ENCODE results near the gene RPGRIP1L. TPM values are rescaled to one million over a fixed set of nuclear protein-coding genes. Genes with fewer than 3 reads are reported as not detected.

RPGRIP1L gene
- total RNA-seq, result 1 to 10 TPM; 4.8 to 4.9 TPM

DNA sequence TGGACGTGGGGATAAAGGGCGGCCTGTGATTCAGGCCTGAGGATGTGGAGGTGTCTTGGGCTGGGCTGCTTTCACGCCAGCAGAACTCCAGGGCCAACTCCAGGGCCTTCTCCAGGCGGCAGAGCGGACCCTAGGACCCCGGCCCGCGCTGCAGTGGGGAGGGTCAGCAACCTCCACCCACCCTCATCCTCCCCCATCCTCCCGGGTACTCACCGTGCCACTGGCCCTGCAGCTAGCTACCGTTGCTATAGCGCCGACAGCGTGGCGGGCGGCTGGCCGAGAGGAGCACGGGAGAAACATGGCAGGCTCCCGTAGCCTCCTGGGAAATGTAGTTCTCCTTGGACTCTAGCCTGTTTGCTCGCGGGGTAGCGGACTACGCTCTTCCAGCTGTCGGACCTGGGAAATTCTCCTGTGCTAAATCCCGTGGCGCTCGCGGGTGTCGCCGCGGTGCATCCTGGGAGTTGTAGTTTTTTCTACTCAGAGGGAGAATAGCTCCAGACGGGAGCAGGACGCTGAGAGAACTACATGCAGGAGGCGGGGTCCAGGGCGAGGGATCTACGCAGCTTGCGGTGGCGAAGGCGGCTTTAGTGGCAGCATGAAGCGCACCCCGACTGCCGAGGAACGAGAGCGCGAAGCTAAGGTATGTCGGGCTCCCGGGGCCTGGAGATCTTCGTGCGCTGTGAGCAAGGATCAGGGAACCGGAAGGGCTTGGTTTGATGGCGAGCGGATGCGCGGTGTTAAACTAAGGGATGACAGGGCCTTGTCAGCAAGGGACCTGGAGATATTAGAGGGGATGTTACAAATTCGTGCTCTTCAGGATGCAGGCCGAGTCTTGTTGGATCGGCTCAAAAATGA, at the start of gene RPGRIP1L, which contains the start of gene FTO:
TSS of gene RPGRIP1L (minus strand) at position 270 of the 855 bp plus-strand sequence. CDS start 3,136 bp downstream, outside the sequence.
TSS of gene FTO (plus strand) at position 567 of the 855 bp plus-strand sequence.
- Mint-ChIP-seq H3K4me3 (peak within 1 kb of the TSS; percentile 92), H3K9me3 (no peaks in the 10 kb centered on the region), H3K4me1 (peaks cover 21% of the 10 kb centered on the region), H3K27me3 (no peaks in the 10 kb centered on the region), H3K36me3 (ENCODE audit: low read depth) (peaks cover 7% of the 10 kb centered on the region), H3K27ac (peak within 1 kb of the TSS; percentile 93)
- DNase-seq, result peak; percentile 98
- POLR2A ChIA-PET, result interaction anchor here (0.6 kb wide), 1 partner anchor 401 kb away, joined by 3 read pairs; no protein-coding TSS in a partner anchor
- CTCF ChIA-PET, result interaction anchor here (1.1 to 1.7 kb wide), 2 partner anchors 12 to 55 kb away, joined by 3 to 4 read pairs; no protein-coding TSS in a partner anchor

GRCh38 chr16:53753431-53753830, 49.8 kb upstream of the RPGRIP1L start:
- POLR2A ChIA-PET, result no interaction called here

DNA sequence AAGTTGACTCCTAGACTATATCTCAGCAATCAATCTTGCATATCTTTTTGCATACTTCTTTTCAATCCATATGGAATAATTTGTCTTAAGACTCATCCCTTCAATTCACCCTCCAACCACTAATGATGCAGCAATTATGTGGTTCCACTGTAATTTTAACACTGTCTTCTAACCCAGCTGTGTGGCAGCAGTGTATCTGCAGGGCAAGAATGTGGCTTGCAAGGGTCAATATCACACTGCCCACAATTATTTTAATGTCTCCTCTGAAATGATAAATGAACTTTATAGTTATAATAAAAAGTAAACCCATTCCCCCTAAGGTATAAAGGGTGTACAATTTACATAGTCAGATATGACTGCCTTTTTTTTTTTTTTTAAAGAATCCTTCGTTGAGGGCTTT, 48.9 kb upstream of the RPGRIP1L start:
- ChIA-PET POLR2A (no interaction called here), CTCF (no interaction called here)
- DNase-seq, result no peak
- no peaks in the 10 kb centered on the region for H3K4me1 Mint-ChIP-seq
- no peak overlapping the region for H3K27ac Mint-ChIP-seq
- no peaks in the 10 kb centered on the region for H3K36me3 Mint-ChIP-seq (ENCODE audit: low read depth)
- no peak overlapping the region for H3K4me3 Mint-ChIP-seq
- no peaks in the 10 kb centered on the region for H3K27me3 Mint-ChIP-seq
- H3K9me3 Mint-ChIP-seq, result peaks cover 5% of the 10 kb centered on the region

More at GRCh38 chr16:53753431-53753830, 49.8 kb upstream of the RPGRIP1L start:
- H3K4me1 Mint-ChIP-seq, result no peaks in the 10 kb centered on the region
- H3K36me3 Mint-ChIP-seq (ENCODE audit: low read depth), result no peaks in the 10 kb centered on the region
- no peaks in the 10 kb centered on the region for H3K9me3 Mint-ChIP-seq
- no peak for DNase-seq
- no peaks in the 10 kb centered on the region for H3K27me3 Mint-ChIP-seq
- no peak overlapping the region for H3K4me3 Mint-ChIP-seq
- CTCF ChIA-PET, result interaction anchor here (1.2 to 1.5 kb wide), 2 partner anchors 9 to 10 kb away, joined by 3 to 5 read pairs; no protein-coding TSS in a partner anchor
- no peak overlapping the region for H3K27ac Mint-ChIP-seq

DNA sequence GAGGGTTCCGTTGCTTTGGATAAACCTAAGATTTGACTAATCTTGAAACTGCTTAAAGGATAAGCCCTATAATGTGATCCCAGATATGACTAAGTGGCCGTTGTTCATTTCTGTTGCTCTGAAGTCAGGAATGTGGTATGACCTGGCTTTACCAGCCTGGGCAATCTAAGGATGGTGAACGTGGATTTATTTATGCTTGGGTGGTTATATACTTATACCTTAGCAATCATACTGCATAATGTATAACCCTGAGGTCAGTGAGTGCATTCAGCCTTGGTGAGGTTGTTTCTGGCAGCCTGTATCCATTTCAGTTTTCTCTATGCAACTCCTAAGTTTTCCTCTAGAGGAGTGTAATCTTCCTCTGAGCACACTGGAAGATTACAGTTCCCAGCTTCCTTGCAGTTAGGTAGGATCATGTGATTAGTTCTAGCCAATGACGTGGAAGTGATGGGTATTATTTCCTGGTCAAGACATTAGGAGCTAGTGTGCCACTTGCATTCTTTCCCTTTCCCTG, 42.2 kb upstream of the RPGRIP1L start:
- no peaks in the 10 kb centered on the region for H3K36me3 Mint-ChIP-seq (ENCODE audit: low read depth)
- H3K27me3 Mint-ChIP-seq, result no peaks in the 10 kb centered on the region
- CTCF ChIA-PET, result interaction anchor here (0.6 kb wide), 1 partner anchor 125 kb away, joined by 4 read pairs; no protein-coding TSS in a partner anchor
- H3K9me3 Mint-ChIP-seq, result peaks cover 12% of the 10 kb centered on the region
- no peak overlapping the region for H3K27ac Mint-ChIP-seq
- no peak overlapping the region for H3K4me3 Mint-ChIP-seq
- no peak for DNase-seq
- POLR2A ChIA-PET, result no interaction called here
- peaks cover 22% of the 10 kb centered on the region for H3K4me1 Mint-ChIP-seq

GRCh38 chr16:53745086-53745485, 41.4 kb upstream of the RPGRIP1L start:
- Mint-ChIP-seq H3K36me3 (ENCODE audit: low read depth) (no peaks in the 10 kb centered on the region), H3K4me1 (peaks cover 22% of the 10 kb centered on the region), H3K4me3 (no peak overlapping the region), H3K9me3 (peaks cover 12% of the 10 kb centered on the region), H3K27me3 (no peaks in the 10 kb centered on the region), H3K27ac (peak overlapping the region; percentile 39)
- POLR2A ChIA-PET, result interaction anchor here (0.6 kb wide), 1 partner anchor 250 kb away, joined by 4 read pairs; no protein-coding TSS in a partner anchor
- DNase-seq, result no peak
- CTCF ChIA-PET, result interaction anchor here (1.6 to 2.2 kb wide), 2 partner anchors 15 to 39 kb away, joined by 6 read pairs; no protein-coding TSS in a partner anchor

DNA sequence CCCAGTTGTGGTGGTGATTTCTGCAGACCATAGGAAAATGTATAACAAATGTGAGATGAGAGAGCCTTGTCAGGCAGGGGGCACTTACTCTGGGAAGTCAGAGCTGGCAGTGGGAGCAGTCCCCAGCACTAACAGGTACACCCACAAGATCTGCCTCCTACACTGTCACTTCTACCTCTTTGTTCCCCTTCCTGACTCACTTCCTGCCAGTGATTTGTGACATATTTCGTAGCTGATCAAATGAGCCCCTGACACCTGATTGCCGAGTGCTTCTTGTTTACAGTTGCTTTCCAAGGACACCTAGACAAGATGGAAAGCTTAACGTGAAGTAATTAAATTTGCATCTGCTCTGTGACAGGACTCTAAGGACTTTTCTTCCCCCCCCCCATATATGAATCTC, 40.8 kb upstream of the RPGRIP1L start:
- ChIA-PET POLR2A (no interaction called here), CTCF (interaction anchor here (0.7 to 2.2 kb wide), 3 partner anchors 9 to 40 kb away, joined by 3 to 6 read pairs (median 6); no protein-coding TSS in a partner anchor)
- Mint-ChIP-seq H3K4me3 (no peak overlapping the region), H3K4me1 (peaks cover 22% of the 10 kb centered on the region), H3K36me3 (ENCODE audit: low read depth) (no peaks in the 10 kb centered on the region), H3K27me3 (no peaks in the 10 kb centered on the region), H3K9me3 (peaks cover 12% of the 10 kb centered on the region), H3K27ac (peak overlapping the region; percentile 42)
- peak; percentile 20 for DNase-seq

DNA sequence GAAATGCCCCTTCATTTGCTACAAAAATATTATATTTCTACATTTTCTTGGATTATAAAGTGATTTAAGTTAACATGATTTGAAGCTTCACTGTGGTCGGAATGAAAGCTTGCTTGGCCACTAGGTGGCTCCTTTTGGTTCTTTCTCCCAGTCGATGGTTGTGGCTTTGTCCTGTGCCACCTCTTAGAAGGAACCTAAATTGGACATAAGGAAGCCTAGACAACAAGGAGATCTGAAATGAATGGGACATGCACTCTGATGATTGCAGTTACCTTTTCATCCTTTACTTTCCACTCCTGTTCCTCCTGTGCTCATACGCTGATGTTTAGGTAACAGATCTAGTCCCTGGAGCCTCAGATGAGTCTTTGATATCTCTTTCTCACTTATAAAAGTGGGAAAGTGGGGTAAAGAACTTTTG, 39.5 kb upstream of the RPGRIP1L start:
- ChIA-PET CTCF (interaction anchor here (1.1 to 2.2 kb wide), 4 partner anchors 11 to 79 kb away, joined by 3 to 6 read pairs (median 6); no protein-coding TSS in a partner anchor), POLR2A (no interaction called here)

GRCh38 chr16:53741546-53741945, 37.9 kb upstream of the RPGRIP1L start:
- POLR2A ChIA-PET, result no interaction called here
- no peaks in the 10 kb centered on the region for H3K27me3 Mint-ChIP-seq
- no peak overlapping the region for H3K4me3 Mint-ChIP-seq
- H3K27ac Mint-ChIP-seq, result no peak overlapping the region
- CTCF ChIA-PET, result no interaction called here
- peaks cover 3% of the 10 kb centered on the region for H3K9me3 Mint-ChIP-seq
- no peak for DNase-seq
- peaks cover 22% of the 10 kb centered on the region for H3K4me1 Mint-ChIP-seq
- no peaks in the 10 kb centered on the region for H3K36me3 Mint-ChIP-seq (ENCODE audit: low read depth)

More for the DNA sequence above, 39.5 kb upstream of the RPGRIP1L start:
- DNase-seq, result peak; percentile 24
- H3K4me1 Mint-ChIP-seq, result peaks cover 22% of the 10 kb centered on the region
- H3K27me3 Mint-ChIP-seq, result no peaks in the 10 kb centered on the region
- peaks cover 12% of the 10 kb centered on the region for H3K9me3 Mint-ChIP-seq
- H3K36me3 Mint-ChIP-seq (ENCODE audit: low read depth), result no peaks in the 10 kb centered on the region
- H3K27ac Mint-ChIP-seq, result no peak overlapping the region
- H3K4me3 Mint-ChIP-seq, result no peak overlapping the region

- H3K4me3 Mint-ChIP-seq, result no peak overlapping the region
- peaks cover 22% of the 10 kb centered on the region for H3K4me1 Mint-ChIP-seq
- no peak for DNase-seq
- no peaks in the 10 kb centered on the region for H3K36me3 Mint-ChIP-seq (ENCODE audit: low read depth)
- no peaks in the 10 kb centered on the region for H3K27me3 Mint-ChIP-seq
- peaks cover 2% of the 10 kb centered on the region for H3K9me3 Mint-ChIP-seq
- ChIA-PET POLR2A (no interaction called here), CTCF (no interaction called here)
- no peak overlapping the region for H3K27ac Mint-ChIP-seq
Measured at GRCh38 chr16:53740933-53741531, 37.4 kb upstream of the RPGRIP1L start.

- Mint-ChIP-seq H3K4me3 (no peak overlapping the region), H3K27ac (no peak overlapping the region), H3K36me3 (ENCODE audit: low read depth) (no peaks in the 10 kb centered on the region), H3K9me3 (no peaks in the 10 kb centered on the region), H3K27me3 (no peaks in the 10 kb centered on the region), H3K4me1 (peaks cover 17% of the 10 kb centered on the region)
- ChIA-PET CTCF (no interaction called here), POLR2A (no interaction called here)
- no peak for DNase-seq
Measured at GRCh38 chr16:53740476-53740875, 36.8 kb upstream of the RPGRIP1L start.

DNA sequence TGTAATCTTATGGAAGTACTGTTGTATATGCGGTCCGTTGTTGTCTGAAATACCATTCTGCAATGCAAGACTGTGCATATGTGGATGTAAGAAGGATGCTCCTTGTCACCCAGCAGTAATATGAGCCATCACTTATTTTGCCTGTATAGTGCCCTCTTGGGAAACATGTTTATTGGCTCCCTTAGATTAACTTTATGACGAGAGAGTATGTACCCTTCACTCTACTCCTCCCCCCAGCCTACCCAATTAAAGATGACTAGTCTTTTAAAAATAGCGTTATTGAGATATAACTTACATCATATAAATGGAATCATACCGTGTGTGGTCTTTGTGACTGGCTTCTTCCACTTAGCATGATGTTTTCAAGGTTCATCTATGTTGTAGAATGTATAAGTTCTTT, 33.9 kb upstream of the RPGRIP1L start:
- Mint-ChIP-seq H3K27me3 (no peaks in the 10 kb centered on the region), H3K36me3 (ENCODE audit: low read depth) (peaks cover 2% of the 10 kb centered on the region)
- CTCF ChIA-PET, result no interaction called here

DNA sequence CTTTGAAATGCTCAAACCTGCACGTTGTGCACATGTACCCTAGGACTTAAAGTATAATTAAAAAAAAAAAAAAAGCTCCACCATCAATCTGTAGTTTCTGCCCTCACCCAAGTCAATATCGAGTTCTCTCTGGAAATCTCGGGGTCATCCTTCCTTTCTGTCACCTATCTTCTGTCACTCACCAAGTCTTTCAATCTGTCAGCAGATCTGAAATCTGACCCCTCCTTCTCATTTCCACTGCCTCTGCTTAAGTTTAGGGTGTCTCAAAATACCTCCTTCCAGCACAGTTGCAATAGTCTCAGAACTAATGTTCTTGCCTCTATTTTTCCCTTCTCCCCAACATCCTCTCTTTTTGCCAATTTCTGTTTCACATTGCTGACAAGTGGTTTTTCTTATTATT, 32.6 kb upstream of the RPGRIP1L start:
- no peak for DNase-seq
- ChIA-PET CTCF (no interaction called here), POLR2A (no interaction called here)
- no peaks in the 10 kb centered on the region for H3K9me3 Mint-ChIP-seq
- no peaks in the 10 kb centered on the region for H3K4me1 Mint-ChIP-seq
- H3K27me3 Mint-ChIP-seq, result no peaks in the 10 kb centered on the region
- no peak overlapping the region for H3K4me3 Mint-ChIP-seq
- no peak overlapping the region for H3K27ac Mint-ChIP-seq
- H3K36me3 Mint-ChIP-seq (ENCODE audit: low read depth), result peaks cover 3% of the 10 kb centered on the region

More for the DNA sequence above, 33.9 kb upstream of the RPGRIP1L start:
- POLR2A ChIA-PET, result no interaction called here
- Mint-ChIP-seq H3K9me3 (no peaks in the 10 kb centered on the region), H3K27ac (no peak overlapping the region), H3K4me1 (no peaks in the 10 kb centered on the region), H3K4me3 (no peak overlapping the region)
- DNase-seq, result no peak

DNA sequence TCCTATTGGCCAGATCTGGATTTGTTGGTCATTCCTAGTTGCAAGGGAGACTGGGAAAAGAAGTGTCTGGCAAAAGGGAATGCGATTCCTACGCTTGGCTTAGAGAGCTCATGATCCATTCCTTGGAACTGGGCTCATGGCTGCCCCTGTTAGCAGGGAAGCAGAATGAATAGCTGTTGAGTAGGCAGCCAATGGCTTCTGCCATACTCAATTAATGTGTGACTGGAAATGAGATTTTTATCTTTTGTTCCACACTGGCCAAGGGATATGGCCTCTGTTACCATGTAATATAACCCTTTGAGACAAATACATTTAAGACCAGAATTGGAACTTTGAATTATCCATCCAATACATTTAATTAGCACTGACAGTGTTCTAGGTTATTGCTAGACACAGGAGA, 31.2 kb upstream of the RPGRIP1L start:
- Mint-ChIP-seq H3K4me1 (no peaks in the 10 kb centered on the region), H3K27ac (no peak overlapping the region), H3K9me3 (no peaks in the 10 kb centered on the region), H3K27me3 (no peaks in the 10 kb centered on the region), H3K36me3 (ENCODE audit: low read depth) (peaks cover 3% of the 10 kb centered on the region), H3K4me3 (no peak overlapping the region)
- CTCF ChIA-PET, result no interaction called here
- no peak for DNase-seq
- POLR2A ChIA-PET, result no interaction called here

Measured in activated CD4-positive, alpha-beta T cell treated with anti-CD3 and anti-CD28 coated beads, Interleukin-2, amount 10 ng/mL, durations not matched to agents 7 days and 5 days (primary cell).